ENCODE measurements around the gene FNIP1. TPM values are rescaled to one million over a fixed set of nuclear protein-coding genes. Genes with fewer than 3 reads are reported as not detected.

Gene FNIP1
- total and polyA plus RNA-seq, 2 of the 13 experiments (the other 11 are each of a cell fraction or from before 2014, with no cell fraction given): 10.9 to 29.3 TPM

- in situ Hi-C loops (cut with HindIII; ENCODE audit: extremely low pct_ligation_motif_present, low pct_unique_long_range_greater_than_20kb): no loop called here
- no peak overlapping the region for H3K4me3 ChIP-seq (replicated peaks in 1 of 3; ENCODE audit: insufficient read depth in 1 of 3, low read depth in 2 of 3, low read length in 3 of 3)
- FAIRE-seq (no peak), ATAC-seq (no peak), DNase-seq (ENCODE audit: low spot score) (no peak)
- H3K36me3 ChIP-seq (replicated peaks in 1 of 2; ENCODE audit: control insufficient read depth in 1 of 2, insufficient read depth in 2 of 2, low read length in 2 of 2): peaks cover 0 to 40% of the 10 kb centered on the region in 2 experiments; a peak in 3 of 5 replicates
- H3K9ac ChIP-seq (ENCODE audit: insufficient read depth, low read depth, low read length): no peak overlapping the region
- no peaks in the 10 kb centered on the region for H3K4me1 ChIP-seq (ENCODE audit: insufficient read depth, low read length)
- no peak overlapping the region for H3K4me2 ChIP-seq (ENCODE audit: low read depth, low read length)
- H3K27ac ChIP-seq (ENCODE audit: extremely low read length, insufficient read depth, low read length): no peak overlapping the region
- H4K20me1 ChIP-seq (ENCODE audit: insufficient read depth, low read length): no peaks in the 10 kb centered on the region
- ChIA-PET POLR2A (no interaction called here), CTCF (ENCODE audit: low intra/inter-chr PET ratio, low total read pairs) (no interaction called here)
- H3K27me3 ChIP-seq (ENCODE audit: control insufficient read depth in 1 of 2, insufficient read depth in 2 of 2, low read length in 2 of 2): no peaks in the 10 kb centered on the region
- intact Hi-C loops (cut with micrococcal nuclease; ENCODE audit: unreplicated experiment): no loop called here
- peaks cover 1% of the 10 kb centered on the region for H3K79me2 ChIP-seq (ENCODE audit: insufficient read depth, low read length)
- no peak overlapping the region for H2AFZ ChIP-seq (ENCODE audit: low read length)
- H3K9me3 ChIP-seq (ENCODE audit: low read length): no peaks in the 10 kb centered on the region
- no TSS peak for BruUV-seq (replicated peaks)
- WGBS (ENCODE audit: low lambda C conversion rate): 96% methylated on average over 5 of the region's 5 CpGs
- TF ChIP-seq ARNT2 (CRISPR knock-in tag; IDR thresholded peaks at IDR 0.05; ENCODE audit: low read depth): no peak
- TF ChIP-seq ZBTB26 (CRISPR knock-in tag; IDR thresholded peaks at IDR 0.05; ENCODE audit: borderline replicate concordance): no peak
- no peak for TF ChIP-seq ZSCAN29 (CRISPR knock-in tag; conservative IDR thresholded peaks at IDR 0.05)
- TF ChIP-seq REPIN1 (CRISPR knock-in tag; IDR thresholded peaks at IDR 0.05; ENCODE audit: borderline replicate concordance, low read depth): no peak
- no peak for TF ChIP-seq ZNF543 (CRISPR knock-in tag; IDR thresholded peaks at IDR 0.05)
- TF ChIP-seq, protein P1, sequence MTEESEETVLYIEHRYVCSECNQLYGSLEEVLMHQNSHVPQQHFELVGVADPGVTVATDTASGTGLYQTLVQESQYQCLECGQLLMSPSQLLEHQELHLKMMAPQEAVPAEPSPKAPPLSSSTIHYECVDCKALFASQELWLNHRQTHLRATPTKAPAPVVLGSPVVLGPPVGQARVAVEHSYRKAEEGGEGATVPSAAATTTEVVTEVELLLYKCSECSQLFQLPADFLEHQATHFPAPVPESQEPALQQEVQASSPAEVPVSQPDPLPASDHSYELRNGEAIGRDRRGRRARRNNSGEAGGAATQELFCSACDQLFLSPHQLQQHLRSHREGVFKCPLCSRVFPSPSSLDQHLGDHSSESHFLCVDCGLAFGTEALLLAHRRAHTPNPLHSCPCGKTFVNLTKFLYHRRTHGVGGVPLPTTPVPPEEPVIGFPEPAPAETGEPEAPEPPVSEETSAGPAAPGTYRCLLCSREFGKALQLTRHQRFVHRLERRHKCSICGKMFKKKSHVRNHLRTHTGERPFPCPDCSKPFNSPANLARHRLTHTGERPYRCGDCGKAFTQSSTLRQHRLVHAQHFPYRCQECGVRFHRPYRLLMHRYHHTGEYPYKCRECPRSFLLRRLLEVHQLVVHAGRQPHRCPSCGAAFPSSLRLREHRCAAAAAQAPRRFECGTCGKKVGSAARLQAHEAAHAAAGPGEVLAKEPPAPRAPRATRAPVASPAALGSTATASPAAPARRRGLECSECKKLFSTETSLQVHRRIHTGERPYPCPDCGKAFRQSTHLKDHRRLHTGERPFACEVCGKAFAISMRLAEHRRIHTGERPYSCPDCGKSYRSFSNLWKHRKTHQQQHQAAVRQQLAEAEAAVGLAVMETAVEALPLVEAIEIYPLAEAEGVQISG (CRISPR knock-in tag; IDR thresholded peaks at IDR 0.05): no peak
- no peak for TF ChIP-seq ZSCAN20 (CRISPR knock-in tag; IDR thresholded peaks at IDR 0.05; ENCODE audit: borderline replicate concordance)
- TF ChIP-seq, protein P2, sequence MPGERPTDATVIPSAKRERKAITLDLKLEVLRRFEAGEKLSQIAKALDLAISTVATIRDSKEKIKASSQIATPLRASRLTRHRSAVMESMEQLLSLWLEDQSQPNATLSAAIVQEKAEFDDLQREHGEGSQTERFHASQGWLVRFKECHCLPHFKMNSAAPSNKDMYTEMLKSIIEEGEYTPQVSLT (CRISPR knock-in tag; IDR thresholded peaks at IDR 0.05; ENCODE audit: borderline replicate concordance, low read depth): no peak
- TF ChIP-seq XBP1 (CRISPR knock-in tag; IDR thresholded peaks at IDR 0.05): no peak
- no peak for TF ChIP-seq FOXA1 (IDR thresholded peaks at IDR 0.05)
- no peak for TF ChIP-seq FOXA1 (CRISPR knock-in tag; IDR thresholded peaks at IDR 0.05)
- TF ChIP-seq, protein P3, sequence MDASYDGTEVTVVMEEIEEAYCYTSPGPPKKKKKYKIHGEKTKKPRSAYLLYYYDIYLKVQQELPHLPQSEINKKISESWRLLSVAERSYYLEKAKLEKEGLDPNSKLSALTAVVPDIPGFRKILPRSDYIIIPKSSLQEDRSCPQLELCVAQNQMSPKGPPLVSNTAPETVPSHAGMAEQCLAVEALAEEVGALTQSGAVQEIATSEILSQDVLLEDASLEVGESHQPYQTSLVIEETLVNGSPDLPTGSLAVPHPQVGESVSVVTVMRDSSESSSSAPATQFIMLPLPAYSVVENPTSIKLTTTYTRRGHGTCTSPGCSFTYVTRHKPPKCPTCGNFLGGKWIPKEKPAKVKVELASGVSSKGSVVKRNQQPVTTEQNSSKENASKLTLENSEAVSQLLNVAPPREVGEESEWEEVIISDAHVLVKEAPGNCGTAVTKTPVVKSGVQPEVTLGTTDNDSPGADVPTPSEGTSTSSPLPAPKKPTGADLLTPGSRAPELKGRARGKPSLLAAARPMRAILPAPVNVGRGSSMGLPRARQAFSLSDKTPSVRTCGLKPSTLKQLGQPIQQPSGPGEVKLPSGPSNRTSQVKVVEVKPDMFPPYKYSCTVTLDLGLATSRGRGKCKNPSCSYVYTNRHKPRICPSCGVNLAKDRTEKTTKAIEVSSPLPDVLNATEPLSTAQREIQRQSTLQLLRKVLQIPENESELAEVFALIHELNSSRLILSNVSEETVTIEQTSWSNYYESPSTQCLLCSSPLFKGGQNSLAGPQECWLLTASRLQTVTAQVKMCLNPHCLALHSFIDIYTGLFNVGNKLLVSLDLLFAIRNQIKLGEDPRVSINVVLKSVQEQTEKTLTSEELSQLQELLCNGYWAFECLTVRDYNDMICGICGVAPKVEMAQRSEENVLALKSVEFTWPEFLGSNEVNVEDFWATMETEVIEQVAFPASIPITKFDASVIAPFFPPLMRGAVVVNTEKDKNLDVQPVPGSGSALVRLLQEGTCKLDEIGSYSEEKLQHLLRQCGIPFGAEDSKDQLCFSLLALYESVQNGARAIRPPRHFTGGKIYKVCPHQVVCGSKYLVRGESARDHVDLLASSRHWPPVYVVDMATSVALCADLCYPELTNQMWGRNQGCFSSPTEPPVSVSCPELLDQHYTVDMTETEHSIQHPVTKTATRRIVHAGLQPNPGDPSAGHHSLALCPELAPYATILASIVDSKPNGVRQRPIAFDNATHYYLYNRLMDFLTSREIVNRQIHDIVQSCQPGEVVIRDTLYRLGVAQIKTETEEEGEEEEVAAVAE (CRISPR knock-in tag; IDR thresholded peaks at IDR 0.05; ENCODE audit: borderline replicate concordance): no peak
- no peak for TF ChIP-seq ZNF484 (CRISPR knock-in tag; IDR thresholded peaks at IDR 0.05; ENCODE audit: borderline replicate concordance, low read depth)
- no peak for TF ChIP-seq ZNF329 (CRISPR knock-in tag; IDR thresholded peaks at IDR 0.05; ENCODE audit: low read depth)
- no peak for TF ChIP-seq GATAD1 (CRISPR knock-in tag; IDR thresholded peaks at IDR 0.05)
- TF ChIP-seq MEF2D (CRISPR knock-in tag; IDR thresholded peaks at IDR 0.05): no peak
- TF ChIP-seq, protein P4, sequence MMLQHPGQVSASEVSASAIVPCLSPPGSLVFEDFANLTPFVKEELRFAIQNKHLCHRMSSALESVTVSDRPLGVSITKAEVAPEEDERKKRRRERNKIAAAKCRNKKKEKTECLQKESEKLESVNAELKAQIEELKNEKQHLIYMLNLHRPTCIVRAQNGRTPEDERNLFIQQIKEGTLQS (CRISPR knock-in tag; IDR thresholded peaks at IDR 0.05): no peak
Observed at GRCh38 chr5:131718487-131719014, 78.3 kb downstream of the FNIP1 start.

All from HepG2 (cell line).